NCI-H1417 treated with DMSO at 0.1 percent for 48 hours (cell line): ENCODE data around the gene PIGK.

Experiments
- DNase-seq: peaks from one replicate; lab custom pipeline; 2025; lab: John Stamatoyannopoulos, UW

PIGK gene

GRCh38 chr1:77039111-77039510 lies 180.1 kb downstream of the PIGK start:
- no peak for DNase-seq
